A549 (cell line): ENCODE data around the gene CUL1. TPM values are rescaled to one million over a fixed set of nuclear protein-coding genes. Genes with fewer than 3 reads are reported as not detected.

ENCODE experiments used
- ATAC-seq, 2 experiments: fragments of 200-7000 bp in 1 of 2; fragments of >200 bp in 1 of 2; cut with Nextera tagmentation in 1 of 2; cut with Tn5 transposase in 1 of 2; 3 replicates each; pipeline versions ENCODE4 v1.8.0 to v1.9.1; 2018 to 2020; ENCODE audit warnings: mild to moderate bottlenecking in 1 of 2, moderate library complexity in 1 of 2
- CTCF ChIA-PET: fragments of 300-600 bp; sonication (Branson Sonifier 250); formaldehyde crosslinking; extraction: SDS; loops from one replicate; lab custom pipeline; 2021; ENCODE audit warnings: antibody characterized with exemption, inconsistent platforms; lab: Yijun Ruan, JAX
- POLR2A ChIA-PET: fragments of 350-600 bp; formaldehyde crosslinking; extraction: SDS; loops from one replicate; lab custom pipeline; 2021; ENCODE audit warnings: antibody characterized with exemption, inconsistent platforms; lab: Yijun Ruan, JAX
- DNase-seq, 2 experiments: peaks; one replicate each; pipeline versions ENCODE4 v3.0.0 to v3.0.0-alpha.2; 2011 to 2016; ENCODE audit warnings: low read depth in 1 of 2, low spot score in 1 of 2
- FAIRE-seq: peaks from 2 replicates; lab custom pipeline; 2011; peaks lifted over from hg19 to GRCh38; lab: Jason Lieb, UNC
- H3K27ac ChIP-seq, 2 experiments: fragments of >200 bp; sonication (Bioruptor Twin); formaldehyde crosslinking; 3 replicates each; pipeline ENCODE4 v1.5.1; 2016 to 2017
- H3K4me1 ChIP-seq: fragments of >200 bp; sonication (Bioruptor Twin); formaldehyde crosslinking; 3 replicates; pipeline ENCODE4 v1.6.1; 2016
- H3K4me2 ChIP-seq: fragments of >200 bp; sonication (Bioruptor Twin); formaldehyde crosslinking; 3 replicates; pipeline ENCODE4 v1.6.1; 2016
- H3K4me3 ChIP-seq: fragments of >200 bp; sonication (Bioruptor Twin); formaldehyde crosslinking; 3 replicates; pipeline ENCODE4 v1.5.1; 2016
- H3K9me3 ChIP-seq: fragments of >200 bp; sonication (Bioruptor Twin); formaldehyde crosslinking; 3 replicates; pipeline ENCODE4 v1.6.1; 2016
- ATOH8 ChIP-seq: fragments of 250-450 bp; sonication (Bioruptor Pico); IDR thresholded peaks from 2 replicates; pipeline ENCODE4 v1.5.0; 2020; ENCODE audit warnings: low read depth, mild to moderate bottlenecking, moderate library complexity
- BCL3 ChIP-seq: fragments of >200 bp; sonication (Bioruptor Twin); formaldehyde crosslinking; IDR thresholded peaks from 3 replicates; pipeline ENCODE4 v1.6.1; 2016
- BHLHE40 ChIP-seq: IDR thresholded peaks from 2 replicates; pipeline ENCODE4 v1.6.1; 2012; ENCODE audit warnings: low read depth, low read length, inconsistent platforms
- CHD4 ChIP-seq: fragments of 200-600 bp; sonication (generic); IDR thresholded peaks from 2 replicates; pipeline ENCODE4 v1.6.1; 2016; ENCODE audit warnings: antibody characterized with exemption, mild to moderate bottlenecking, borderline replicate concordance
- EP300 ChIP-seq, 2 experiments: fragments of >200 bp; sonication (Bioruptor Twin); formaldehyde crosslinking; IDR thresholded peaks; 2 replicates in 1 of 2; 3 replicates in 1 of 2; pipeline ENCODE4 v1.6.1; 2016 to 2017
- ESRRA ChIP-seq: fragments of 150-350 bp; IDR thresholded peaks from 2 replicates; pipeline ENCODE4 v1.6.1; 2014; ENCODE audit warnings: mild to moderate bottlenecking, low read length, borderline replicate concordance
- FOXS1 ChIP-seq: fragments of 250-450 bp; sonication (Bioruptor Pico); IDR thresholded peaks from 2 replicates; pipeline ENCODE4 v1.5.0; 2020; ENCODE audit warnings: mild to moderate bottlenecking, moderate library complexity
- HEYL ChIP-seq: fragments of 250-450 bp; sonication (Bioruptor Pico); IDR thresholded peaks from 2 replicates; pipeline ENCODE4 v1.8.0; 2021; ENCODE audit warnings: mild to moderate bottlenecking, moderate library complexity
- KDM1A ChIP-seq: fragments of 200-600 bp; sonication (generic); IDR thresholded peaks from 2 replicates; pipeline ENCODE4 v1.6.1; 2016; ENCODE audit warnings: low read depth, mild to moderate bottlenecking
- MAZ ChIP-seq: fragments of 150-350 bp; IDR thresholded peaks from 2 replicates; pipeline ENCODE4 v1.6.1; 2014; ENCODE audit warnings: antibody characterized with exemption, low read depth, low read length, borderline replicate concordance
- POLR2AphosphoS2 ChIP-seq: conservative IDR thresholded peaks from 2 replicates; pipeline ENCODE4 v1.6.1; 2012; ENCODE audit warnings: low read length, improper control_type of control experiment, inconsistent platforms
- RFX5 ChIP-seq: fragments of 450-650 bp; IDR thresholded peaks from 2 replicates; pipeline ENCODE4 v1.7.1; 2014; ENCODE audit warnings: antibody characterized with exemption, mild to moderate bottlenecking, moderate library complexity
- SMC3 ChIP-seq: fragments of >200 bp; sonication (Bioruptor Twin); formaldehyde crosslinking; IDR thresholded peaks from 3 replicates; pipeline ENCODE4 v1.6.1; 2018; ENCODE audit warnings: inconsistent platforms
- TP53 ChIP-seq: fragments of 250-450 bp; sonication (Bioruptor Pico); IDR thresholded peaks from 2 replicates; pipeline ENCODE4 v1.5.0; 2021; ENCODE audit warnings: mild to moderate bottlenecking, moderate library complexity
- USF2 ChIP-seq: fragments of 450-650 bp; IDR thresholded peaks from 2 replicates; pipeline ENCODE4 v1.6.1; 2014; ENCODE audit warnings: antibody characterized with exemption
- ZC3H11A ChIP-seq: fragments of 450-650 bp; IDR thresholded peaks from 2 replicates; pipeline ENCODE4 v1.6.1; 2014; ENCODE audit warnings: antibody characterized with exemption, mild to moderate bottlenecking
- ZFP36 ChIP-seq: fragments of 450-650 bp; IDR thresholded peaks from 2 replicates; pipeline ENCODE4 v1.6.1; 2014; ENCODE audit warnings: borderline replicate concordance; ENCODE audit not compliant: partially characterized antibody
- ZNF302 ChIP-seq: fragments of 250-450 bp; sonication (Bioruptor Pico); IDR thresholded peaks from 2 replicates; pipeline ENCODE4 v1.9.0; 2021; ENCODE audit warnings: inconsistent platforms, mild to moderate bottlenecking, moderate library complexity
- WGBS: methylation state at CpG from one replicate; pipeline ENCODE4 v1.1.6; 2017; ENCODE audit errors: missing lambda C conversion rate; 5-methylcytosine and 5-hydroxymethylcytosine counted together
- polyA plus RNA-seq, 4 experiments: library from polyadenylated mRNA; depleted of rRNA in 3 of 4; stranded (reverse); fragments of >200 nt; fragmentation: RNase III in 1 of 4; extraction: RNeasy Plus Mini Kit Qiagen cat#74134 plus additional on column Dnase treatment in 1 of 4; gene quantifications; 2 replicates in 3 of 4; 3 replicates in 1 of 4; pipeline ENCODE4 v1.2.3, GENCODE V29; 2011 to 2017
- small RNA-seq, 6 experiments: library from RNA; depleted of rRNA; stranded (forward); fragments of <200 nt; gene quantifications; one replicate each; pipeline ENCODE3, GENCODE V24; 2012

The CUL1 gene
- polyA plus RNA-seq, 2 of the 4 experiments (the other 2 are of a cell fraction): 57.9 to 70.6 TPM

- TF ChIP-seq BHLHE40: no peak
- no peak for TF ChIP-seq KDM1A
- TF ChIP-seq ZNF302 (CRISPR knock-in tag): no peak
- no peak for TF ChIP-seq MAZ
- TF ChIP-seq SMC3: no peak
- TF ChIP-seq TP53 (CRISPR knock-in tag): no peak
- TF ChIP-seq CHD4: no peak
- TF ChIP-seq ZC3H11A: no peak
- TF ChIP-seq ZFP36: no peak
- no peak for TF ChIP-seq RFX5
- TF ChIP-seq ESRRA: no peak
- TF ChIP-seq BCL3: no peak
- TF ChIP-seq POLR2AphosphoS2: no peak
- TF ChIP-seq EP300 (IDR thresholded peaks at IDR 0.05): no peak
- TF ChIP-seq USF2: no peak
- no peak for TF ChIP-seq ATOH8 (CRISPR knock-in tag)
- TF ChIP-seq HEYL: no peak
- no peak for TF ChIP-seq FOXS1 (CRISPR knock-in tag)
- H3K4me3 ChIP-seq: no peak overlapping the region
- CTCF ChIA-PET: interaction anchor here (0.5 kb wide), 1 partner anchor 112 kb away, joined by 3 read pairs; no protein-coding TSS in a partner anchor
- POLR2A ChIA-PET: no interaction called here
- no peak for DNase-seq
- H3K9me3 ChIP-seq: no peaks in the 10 kb centered on the region
- no peak overlapping the region for H3K4me2 ChIP-seq
- ATAC-seq: no peak
- peaks cover 17% of the 10 kb centered on the region; the same call in 2 of the 3 replicates for H3K4me1 ChIP-seq
- WGBS: 90% methylated on average over 5 of the region's 5 CpGs
- H3K27ac ChIP-seq: no peak overlapping the region
- no peak for FAIRE-seq
Observed at GRCh38 chr7:148850564-148850963, 151.9 kb downstream of the CUL1 start.

Small RNAs within 50 kb of the gene (small RNA-seq; reads per million reads assigned to genes)
- 0 reads per million in 6 experiments for gene RNU7-20P

Other genes starting within 250 kb of the CUL1 start
- gene C7orf33, start 108.1 kb upstream of the CUL1 start, polyA plus RNA-seq (2011; rRNA removed): not detected in 2 replicates
- not detected in 3 replicates for gene C7orf33, start 108.1 kb upstream of the CUL1 start, polyA plus RNA-seq (2017; fragmentation: RNase III; extraction: RNeasy Plus Mini Kit Qiagen cat#74134 plus additional on column Dnase treatment)
- gene EZH2, start 185.4 kb downstream of the CUL1 start, polyA plus RNA-seq (2011; rRNA removed): 37.3 and 45.7 TPM in 2 replicates
- gene EZH2, start 185.4 kb downstream of the CUL1 start, polyA plus RNA-seq (2017; fragmentation: RNase III; extraction: RNeasy Plus Mini Kit Qiagen cat#74134 plus additional on column Dnase treatment): 34.4 to 36.6 TPM (median 35.6 TPM) in 3 replicates